ENCODE data around the gene PAPOLG.

DNA sequence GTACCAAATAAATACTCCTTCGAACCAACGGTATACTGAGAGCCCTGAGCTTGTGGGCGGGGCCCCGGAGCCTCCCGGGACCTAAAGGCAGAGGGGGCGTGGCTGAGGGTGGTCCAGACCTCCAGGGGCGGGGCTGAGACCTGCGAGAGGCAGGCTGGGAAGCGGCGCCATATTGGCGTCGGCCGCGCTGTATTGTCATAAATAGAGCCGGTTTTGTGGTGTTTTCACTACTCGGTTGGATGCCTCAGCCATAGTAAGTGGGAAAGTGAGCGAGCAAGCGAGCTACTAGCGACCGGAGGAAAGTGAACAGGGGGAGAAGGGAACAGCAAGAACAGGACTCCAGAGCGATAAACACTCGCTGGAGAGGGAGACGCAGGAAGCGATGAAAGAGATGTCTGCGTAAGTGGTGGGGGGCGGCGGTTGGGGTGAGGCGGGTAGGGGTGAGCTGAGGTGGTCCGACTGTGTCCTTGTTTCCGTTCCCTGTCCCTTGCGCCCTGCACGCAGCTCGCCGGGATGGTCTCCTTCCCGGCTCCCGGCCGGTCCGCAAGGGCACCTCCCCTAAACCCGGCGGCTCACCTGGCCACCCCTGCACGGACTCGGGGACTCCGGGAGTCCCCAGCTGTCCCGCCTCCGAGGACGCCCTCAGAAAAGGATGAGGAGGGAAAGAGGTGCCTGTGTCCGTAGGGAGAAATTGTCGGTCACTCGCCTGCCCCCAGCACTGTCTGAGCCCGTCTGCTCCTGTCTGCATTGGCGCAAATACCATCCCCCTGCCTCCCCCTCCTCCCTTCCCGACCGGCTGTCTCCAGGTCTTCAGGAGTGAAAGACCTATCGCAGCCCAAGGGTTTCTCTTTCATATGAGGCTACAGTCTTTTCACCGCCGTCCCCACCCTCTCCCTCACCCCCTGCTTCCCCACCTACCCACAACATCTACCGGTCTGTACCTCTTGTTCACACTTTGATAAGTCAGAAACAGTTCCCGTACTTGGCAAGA is at the start of gene PAPOLG:
- TF ChIP-seq ISL1 (CRISPR knock-in tag; IDR thresholded peaks at IDR 0.05) = no peak
- no peak for TF ChIP-seq ARNTL (CRISPR knock-in tag; IDR thresholded peaks at IDR 0.05; ENCODE audit: borderline replicate concordance, low read depth)
- TF ChIP-seq PATZ1 (CRISPR knock-in tag; IDR thresholded peaks at IDR 0.05; ENCODE audit: borderline replicate concordance) = no peak
